IPS DF 6.9 (cell line): ENCODE data around the gene SNX33.
A peak's percentile ranks its signal among the peaks of the same experiment; 100 is the strongest.

ENCODE experiments used
- DNase-seq: peaks from one replicate; pipeline ENCODE4 v3.0.0-alpha.2; 2013; ENCODE audit warnings: low read depth, low spot score
- H3K27ac ChIP-seq: one replicate; pipeline ENCODE4 v1.5.1; 2013; ENCODE audit warnings: low read length, control low read depth
- H3K27me3 ChIP-seq: 2 replicates; pipeline ENCODE4 v1.6.1; 2013; ENCODE audit warnings: mild to moderate bottlenecking, low read length; ENCODE audit not compliant: control insufficient read depth, insufficient read depth
- H3K36me3 ChIP-seq: 2 replicates; pipeline ENCODE4 v1.6.1; 2013; ENCODE audit warnings: low read length; ENCODE audit not compliant: control insufficient read depth, insufficient read depth
- H3K4me1 ChIP-seq: 2 replicates; pipeline ENCODE4 v1.6.1; 2013; ENCODE audit warnings: low read length; ENCODE audit not compliant: control insufficient read depth, insufficient read depth
- H3K4me3 ChIP-seq: 2 replicates; pipeline ENCODE4 v1.5.1; 2013; ENCODE audit warnings: mild to moderate bottlenecking, low read length
- H3K9me3 ChIP-seq: 2 replicates; pipeline ENCODE4 v1.6.1; 2013; ENCODE audit warnings: low read length, inconsistent platforms; ENCODE audit not compliant: control insufficient read depth, insufficient read depth
- WGBS: extraction: QIAGEN DNeasy Blood & Tissue Kit; methylation state at CpG from one replicate; pipeline ENCODE4 v1.1.7; 2013; ENCODE audit warnings: mixed read lengths, missing lambda C conversion rate; ENCODE audit not compliant: insufficient read length, insufficient coverage; 5-methylcytosine and 5-hydroxymethylcytosine counted together

The SNX33 gene, protein sequence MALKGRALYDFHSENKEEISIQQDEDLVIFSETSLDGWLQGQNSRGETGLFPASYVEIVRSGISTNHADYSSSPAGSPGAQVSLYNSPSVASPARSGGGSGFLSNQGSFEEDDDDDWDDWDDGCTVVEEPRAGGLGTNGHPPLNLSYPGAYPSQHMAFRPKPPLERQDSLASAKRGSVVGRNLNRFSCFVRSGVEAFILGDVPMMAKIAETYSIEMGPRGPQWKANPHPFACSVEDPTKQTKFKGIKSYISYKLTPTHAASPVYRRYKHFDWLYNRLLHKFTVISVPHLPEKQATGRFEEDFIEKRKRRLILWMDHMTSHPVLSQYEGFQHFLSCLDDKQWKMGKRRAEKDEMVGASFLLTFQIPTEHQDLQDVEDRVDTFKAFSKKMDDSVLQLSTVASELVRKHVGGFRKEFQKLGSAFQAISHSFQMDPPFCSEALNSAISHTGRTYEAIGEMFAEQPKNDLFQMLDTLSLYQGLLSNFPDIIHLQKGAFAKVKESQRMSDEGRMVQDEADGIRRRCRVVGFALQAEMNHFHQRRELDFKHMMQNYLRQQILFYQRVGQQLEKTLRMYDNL

DNA sequence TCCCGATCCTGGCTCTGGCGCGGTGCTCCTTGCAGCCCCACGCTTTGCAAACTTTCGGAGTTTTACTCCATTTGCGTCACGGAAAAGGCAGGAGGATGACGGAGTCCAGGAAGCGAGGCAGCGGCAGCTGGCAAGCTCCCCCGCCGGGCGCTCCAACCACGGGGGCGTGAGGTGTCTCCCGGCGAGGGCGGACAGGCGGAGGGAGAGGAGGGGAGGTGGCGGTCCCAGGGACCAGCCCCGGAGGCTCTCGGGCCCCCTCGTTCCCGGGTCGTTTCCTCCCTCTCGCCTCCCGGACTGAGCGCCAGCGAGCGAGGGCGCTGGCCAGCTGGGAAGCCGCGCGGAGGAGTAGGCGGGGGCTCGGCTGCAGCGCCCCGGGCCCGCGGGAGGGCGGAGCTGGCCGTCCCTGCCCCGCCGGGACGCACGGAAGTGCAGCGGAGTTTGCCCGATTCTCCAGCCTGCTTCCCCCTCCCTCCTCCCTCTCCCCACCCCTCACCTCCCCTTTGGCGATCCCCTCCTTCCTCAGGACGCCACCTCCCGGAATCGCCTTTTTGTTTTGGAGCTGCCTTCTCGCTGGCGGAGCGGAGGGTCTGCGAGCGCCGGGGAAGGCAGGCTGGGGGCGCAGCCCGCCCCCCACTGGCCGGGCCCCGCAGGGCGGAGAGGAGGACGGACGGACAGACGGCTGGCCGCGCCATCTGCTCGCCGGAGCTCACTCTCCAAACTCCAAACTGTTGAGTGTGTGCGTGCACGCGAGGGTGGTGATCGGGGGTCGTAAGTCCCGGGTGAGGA is at the start of gene SNX33:
Gene SNX33 (plus strand): TSS at position 543 of the 786 bp plus-strand sequence. CDS start 1,191 bp downstream, outside the sequence.
- peak; percentile 64 for DNase-seq
- WGBS, result no CpG with 5 or more reads among the region's 76 CpGs
- H3K36me3 ChIP-seq, result no peaks in the 10 kb centered on the region; the same call in 1 of the 2 replicates
- H3K27me3 ChIP-seq, result no peaks in the 10 kb centered on the region; the same call in 1 of the 2 replicates
- no peak within 1 kb of the TSS for H3K27ac ChIP-seq
- peaks cover 9% of the 10 kb centered on the region for H3K4me1 ChIP-seq
- peak within 1 kb of the TSS; percentile 69 for H3K4me3 ChIP-seq
- H3K9me3 ChIP-seq, result no peaks in the 10 kb centered on the region

DNA sequence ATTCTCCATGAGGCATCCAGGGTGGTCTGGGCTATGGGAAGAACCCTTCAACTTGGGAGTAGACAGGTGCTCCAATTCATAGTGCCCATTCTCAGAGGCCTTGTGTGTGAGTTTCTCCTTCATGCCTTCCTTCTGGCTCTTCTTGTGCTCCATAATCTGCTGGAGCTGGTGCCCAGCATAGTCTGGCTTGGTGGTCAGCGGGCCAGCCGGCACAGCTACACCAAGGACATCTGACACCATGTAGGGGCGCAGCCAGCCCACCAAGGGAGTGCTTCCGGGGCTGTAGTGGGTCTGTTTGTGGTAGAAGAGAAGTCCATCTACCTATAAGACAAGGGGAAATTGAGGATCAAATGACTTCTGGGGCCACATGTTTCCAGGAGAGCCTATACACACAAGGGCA is 49.4 kb upstream of the SNX33 start:
- 0 out of 2 replicates have a peak, but pooled peaks cover 3% of the 10 kb centered on the region for H3K36me3 ChIP-seq
- no peak overlapping the region for H3K27ac ChIP-seq
- no peak for DNase-seq
- H3K4me3 ChIP-seq, result no peak overlapping the region
- no CpG with 5 or more reads among the region's 4 CpGs for WGBS
- no peaks in the 10 kb centered on the region for H3K27me3 ChIP-seq
- H3K9me3 ChIP-seq, result no peaks in the 10 kb centered on the region
- H3K4me1 ChIP-seq, result no peaks in the 10 kb centered on the region

DNA sequence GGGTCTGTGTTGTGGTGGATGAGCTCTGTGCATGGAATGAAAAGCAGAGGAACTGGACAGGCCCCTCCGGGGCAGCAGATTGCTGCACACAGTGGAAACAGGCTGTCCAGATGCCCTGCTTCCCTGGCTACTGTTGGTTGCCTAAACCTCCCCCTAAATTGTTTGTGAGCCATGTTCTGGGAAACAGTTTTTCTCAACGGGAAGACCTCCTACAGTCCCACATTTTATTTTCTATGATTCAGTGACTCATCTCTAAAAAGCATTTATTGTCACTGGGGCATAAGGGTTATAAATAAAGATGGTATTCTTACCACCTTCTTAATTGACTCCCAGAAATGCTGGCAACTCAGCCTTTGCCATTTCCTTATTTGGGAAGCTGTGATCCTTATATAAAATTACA is 48.3 kb upstream of the SNX33 start:
- H3K36me3 ChIP-seq, result 0 out of 2 replicates have a peak, but pooled peaks cover 3% of the 10 kb centered on the region
- H3K4me3 ChIP-seq, result no peak overlapping the region
- no peak for DNase-seq
- no peaks in the 10 kb centered on the region for H3K4me1 ChIP-seq
- H3K27me3 ChIP-seq, result no peaks in the 10 kb centered on the region
- WGBS, result no CpG with 5 or more reads among the region's 2 CpGs
- H3K9me3 ChIP-seq, result no peaks in the 10 kb centered on the region
- H3K27ac ChIP-seq, result no peak overlapping the region

DNA sequence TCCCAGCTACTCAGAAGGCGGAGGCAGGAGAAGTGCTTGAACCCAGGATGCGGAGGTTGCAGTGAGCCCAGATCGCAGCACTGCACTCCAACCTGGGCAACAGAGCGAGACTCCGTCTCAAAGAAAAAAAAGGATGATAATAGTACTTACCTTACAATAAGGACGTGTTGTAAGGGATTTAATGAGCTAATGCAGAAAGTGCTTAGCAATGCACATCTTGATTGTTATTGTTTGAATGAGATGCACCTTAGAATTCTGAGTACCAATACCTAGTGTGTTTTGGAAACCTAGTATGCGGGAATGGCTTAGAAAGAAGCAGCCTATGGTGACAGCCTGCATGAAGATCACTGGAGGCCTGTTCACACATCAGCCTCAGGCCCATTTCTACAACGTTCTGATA is 41.7 kb upstream of the SNX33 start:
- Histone ChIP-seq H3K27me3 (no peaks in the 10 kb centered on the region), H3K4me3 (no peak overlapping the region), H3K4me1 (no peaks in the 10 kb centered on the region), H3K27ac (no peak overlapping the region), H3K9me3 (no peaks in the 10 kb centered on the region), H3K36me3 (peaks cover 16% of the 10 kb centered on the region; the same call in 1 of the 2 replicates)
- WGBS, result no CpG with 5 or more reads among the region's 8 CpGs
- no peak for DNase-seq

DNA sequence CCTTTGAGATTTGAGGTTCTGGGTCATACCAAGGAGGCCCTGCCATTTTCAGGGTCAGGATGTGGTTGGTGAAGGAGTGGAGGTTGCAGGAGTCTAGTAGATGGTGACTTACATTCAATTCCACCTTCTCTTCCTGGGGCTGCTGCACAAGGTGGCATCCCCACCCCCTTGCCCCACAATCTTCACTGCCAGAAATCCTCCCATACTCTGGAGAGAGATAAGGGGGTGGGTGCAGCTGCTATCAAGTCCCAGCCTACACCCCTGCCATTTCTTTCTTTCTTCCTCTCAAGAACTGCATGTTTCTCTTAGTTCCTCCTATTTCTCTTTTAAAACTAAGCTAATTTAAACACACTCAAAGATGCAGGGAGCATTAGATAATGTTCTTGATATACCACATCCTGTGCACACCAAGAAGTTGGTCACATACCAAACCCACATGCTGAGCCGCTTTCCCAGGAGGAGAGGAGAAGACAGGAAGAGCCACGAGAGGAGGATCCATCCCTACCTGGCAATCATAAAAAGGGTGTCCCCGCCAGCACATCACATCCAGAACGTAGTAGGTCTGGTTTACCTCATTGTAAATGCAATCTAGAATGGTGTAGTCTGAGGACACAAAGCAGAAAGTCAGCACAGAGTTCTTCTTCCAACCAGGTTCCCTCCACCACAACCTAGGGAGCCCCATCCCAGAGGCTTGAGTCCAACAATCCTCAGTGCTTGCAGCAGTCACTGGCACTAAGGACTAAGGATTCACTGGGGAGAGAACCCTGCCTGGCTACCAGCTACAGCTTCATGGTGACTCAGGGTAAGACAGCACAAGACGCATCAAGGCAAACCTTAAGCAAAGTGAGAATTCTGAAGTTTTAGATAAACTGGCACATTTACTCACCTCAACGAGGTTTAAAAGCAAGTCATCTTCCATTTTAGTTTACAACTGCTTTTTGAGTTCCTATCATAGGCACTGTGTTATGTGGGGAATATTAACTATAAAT is 40.7 kb upstream of the SNX33 start:
- Histone ChIP-seq H3K27ac (no peak overlapping the region), H3K36me3 (peaks cover 16% of the 10 kb centered on the region; the same call in 1 of the 2 replicates), H3K4me3 (no peak overlapping the region), H3K4me1 (no peaks in the 10 kb centered on the region), H3K27me3 (no peaks in the 10 kb centered on the region), H3K9me3 (no peaks in the 10 kb centered on the region)
- WGBS, result no CpG with 5 or more reads among the region's 6 CpGs
- DNase-seq, result no peak

DNA sequence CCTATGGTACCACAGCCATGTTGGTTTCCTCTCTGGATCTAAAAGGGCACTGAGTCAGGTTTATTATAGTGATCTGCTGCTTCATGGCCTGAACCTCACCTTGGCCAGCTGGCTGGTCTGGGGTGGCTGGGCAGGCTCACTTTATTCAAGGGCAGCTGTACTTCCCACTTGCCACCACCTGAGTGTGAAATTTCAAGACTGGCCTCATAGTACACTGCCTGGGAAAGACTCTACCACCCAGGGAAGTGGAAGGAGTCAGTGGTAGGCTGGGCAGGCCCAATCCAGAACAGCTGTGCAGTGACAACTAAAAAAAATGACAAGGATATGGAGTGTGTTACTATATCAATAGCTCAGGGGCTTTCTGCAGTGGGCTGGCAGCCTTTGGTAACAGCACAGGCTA is 30.9 kb upstream of the SNX33 start:
- Histone ChIP-seq H3K27ac (no peak overlapping the region), H3K27me3 (no peaks in the 10 kb centered on the region), H3K9me3 (no peaks in the 10 kb centered on the region), H3K4me3 (no peak overlapping the region), H3K36me3 (peaks cover 12% of the 10 kb centered on the region; the same call in 1 of the 2 replicates), H3K4me1 (no peaks in the 10 kb centered on the region)
- no peak for DNase-seq

DNA sequence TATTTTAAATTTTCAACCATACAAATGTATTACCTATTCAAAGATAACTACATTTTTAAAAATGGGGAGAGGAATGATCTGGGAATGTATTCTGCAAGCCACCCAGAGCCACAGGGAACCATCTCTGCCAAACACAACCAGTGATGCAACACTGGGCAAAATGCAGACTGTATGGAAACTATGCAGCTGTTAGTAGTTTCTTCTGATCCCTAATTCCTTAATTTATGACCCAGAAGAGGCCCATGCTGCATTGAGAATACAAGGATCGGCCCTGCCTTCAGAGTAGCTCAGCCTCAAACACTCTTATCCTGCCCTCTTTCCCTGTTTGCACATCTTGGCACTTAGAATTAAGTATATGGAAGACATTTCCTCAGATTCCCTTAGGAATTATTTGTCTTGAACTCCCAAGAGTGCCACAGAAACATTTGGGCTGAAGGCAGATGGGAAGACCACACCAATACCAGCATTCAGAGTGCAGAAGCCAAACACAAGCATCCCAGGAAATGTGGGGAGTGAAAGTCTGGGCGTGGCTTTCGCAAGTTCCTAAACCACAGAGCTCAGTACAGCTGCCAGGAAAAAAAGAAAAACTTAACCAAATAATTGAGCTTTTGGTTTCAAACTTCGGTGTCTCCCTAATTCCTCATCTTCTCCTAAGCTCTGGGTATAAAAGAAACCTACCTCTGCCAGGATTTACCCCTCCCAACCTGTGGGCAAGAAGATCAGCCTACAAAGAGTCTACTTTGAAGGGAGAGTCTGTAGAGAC is 27.5 kb upstream of the SNX33 start:
- H3K4me3 ChIP-seq, result no peak overlapping the region
- no peaks in the 10 kb centered on the region for H3K27me3 ChIP-seq
- no peak for DNase-seq
- no peaks in the 10 kb centered on the region for H3K4me1 ChIP-seq
- no CpG with 5 or more reads among the region's 4 CpGs for WGBS
- no peaks in the 10 kb centered on the region for H3K9me3 ChIP-seq
- H3K36me3 ChIP-seq, result peaks cover 12% of the 10 kb centered on the region; the same call in 1 of the 2 replicates
- no peak overlapping the region for H3K27ac ChIP-seq

DNA sequence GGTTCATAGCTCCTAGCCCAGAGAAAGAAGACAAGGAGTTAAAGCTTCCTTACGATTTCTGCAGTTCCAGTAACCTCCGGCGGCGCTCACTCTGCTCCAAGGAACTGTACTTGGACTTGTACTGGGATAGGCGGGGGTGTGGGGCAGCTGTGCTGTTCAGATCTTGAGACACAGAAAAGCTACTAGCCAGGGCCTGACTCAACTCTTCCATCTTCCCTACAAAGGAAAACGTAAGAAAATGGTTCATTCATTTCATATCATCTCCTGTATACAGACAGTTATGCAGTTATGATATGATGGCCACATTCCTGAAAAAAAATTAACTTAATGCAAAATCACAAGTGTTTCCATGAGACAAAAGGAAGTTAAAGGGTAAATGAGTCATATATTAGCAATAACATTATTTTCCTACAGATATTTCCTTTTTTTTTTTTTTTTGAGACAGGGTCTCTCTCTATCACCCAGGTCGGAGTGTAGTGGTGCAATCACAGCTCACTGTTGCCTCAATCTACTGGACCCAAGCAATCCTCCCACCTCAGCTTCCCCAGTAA is 26.8 kb upstream of the SNX33 start:
- Histone ChIP-seq H3K4me1 (no peaks in the 10 kb centered on the region), H3K9me3 (no peaks in the 10 kb centered on the region), H3K36me3 (peaks cover 12% of the 10 kb centered on the region; the same call in 1 of the 2 replicates), H3K27me3 (no peaks in the 10 kb centered on the region), H3K4me3 (no peak overlapping the region), H3K27ac (no peak overlapping the region)
- DNase-seq, result no peak
- WGBS, result no CpG with 5 or more reads among the region's 7 CpGs

DNA sequence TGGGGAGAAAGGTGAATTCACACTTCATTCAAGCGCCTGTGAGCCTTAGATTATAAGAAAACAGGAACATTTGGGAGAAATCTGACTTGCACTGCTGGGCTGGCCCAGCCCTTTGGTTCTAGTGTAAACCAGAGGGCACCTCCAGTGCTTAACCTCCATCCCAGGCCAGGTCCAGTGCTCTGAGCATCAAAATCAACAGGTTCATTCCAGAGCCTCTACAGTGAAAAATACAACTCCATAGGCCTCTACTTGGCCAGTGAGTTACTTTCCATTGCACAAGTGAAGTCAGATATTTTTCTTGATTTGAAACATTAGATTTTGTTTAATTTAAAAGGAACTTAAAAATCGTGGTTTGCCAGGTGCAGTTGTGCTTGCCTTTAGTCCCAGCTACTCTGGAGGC is 25.2 kb upstream of the SNX33 start:
- no peak overlapping the region for H3K27ac ChIP-seq
- no peaks in the 10 kb centered on the region for H3K4me1 ChIP-seq
- no peaks in the 10 kb centered on the region for H3K9me3 ChIP-seq
- DNase-seq, result no peak
- 0 out of 2 replicates have a peak, but pooled peaks cover 3% of the 10 kb centered on the region for H3K36me3 ChIP-seq
- no peak overlapping the region for H3K4me3 ChIP-seq
- no peaks in the 10 kb centered on the region for H3K27me3 ChIP-seq
- no CpG with 5 or more reads among the region's 2 CpGs for WGBS
